ENCODE data around the gene TMEM130.
"Not testable (repeated sequence)": the region's sequence is repeated elsewhere in the genome, so short reads cannot be mapped to it uniquely, and the experiment has no call there.

Gene TMEM130

GRCh38 chr7:98870121-98870651, 372 bp upstream of the TMEM130 start:
- Mint-ChIP-seq H3K9me3 (no peaks in the 10 kb centered on the region), H3K4me3 (peak overlapping the region; percentile 75), H3K36me3 (ENCODE audit: low read depth) (no peaks in the 10 kb centered on the region), H3K27ac (no peak overlapping the region), H3K4me1 (ENCODE audit: low read depth) (no peaks in the 10 kb centered on the region), H3K27me3 (ENCODE audit: low read depth) (peaks cover 19% of the 10 kb centered on the region)

- H3K27ac Mint-ChIP-seq, result no peak overlapping the region
- H3K4me1 Mint-ChIP-seq (ENCODE audit: low read depth), result no peaks in the 10 kb centered on the region
- H3K9me3 Mint-ChIP-seq, result no peaks in the 10 kb centered on the region
- H3K4me3 Mint-ChIP-seq, result no peak overlapping the region
- H3K27me3 Mint-ChIP-seq (ENCODE audit: low read depth), result peaks cover 19% of the 10 kb centered on the region
- H3K36me3 Mint-ChIP-seq (ENCODE audit: low read depth), result no peaks in the 10 kb centered on the region
These were observed 702 bp downstream of the TMEM130 start for GRCh38 chr7:98869027-98869596.

GRCh38 chr7:98868450-98868849, 1.4 kb downstream of the TMEM130 start:
- Mint-ChIP-seq H3K27me3 (ENCODE audit: low read depth) (peaks cover 19% of the 10 kb centered on the region), H3K27ac (no peak overlapping the region), H3K9me3 (no peaks in the 10 kb centered on the region), H3K4me1 (ENCODE audit: low read depth) (no peaks in the 10 kb centered on the region), H3K4me3 (no peak overlapping the region), H3K36me3 (ENCODE audit: low read depth) (no peaks in the 10 kb centered on the region)

DNA sequence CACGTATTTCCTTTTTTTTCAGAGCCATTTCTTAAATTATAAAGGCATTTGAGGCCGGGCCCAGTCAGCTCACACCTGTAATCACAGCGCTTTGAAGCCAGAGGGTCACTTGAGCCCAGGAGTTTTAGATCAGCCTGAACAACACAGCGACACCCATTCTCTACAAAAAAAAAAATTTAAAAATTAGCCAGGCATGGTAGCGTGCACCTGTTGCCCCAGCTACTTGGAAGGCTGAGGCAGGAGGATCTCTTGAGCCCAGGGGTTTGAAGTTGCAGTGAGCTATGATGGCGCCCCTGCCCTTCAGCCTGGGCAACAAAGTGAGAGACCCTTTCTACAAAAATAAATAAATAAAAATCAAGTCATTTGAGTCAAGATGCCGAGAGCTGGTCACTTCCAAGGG, 3.0 kb downstream of the TMEM130 start:
- Mint-ChIP-seq H3K27me3 (ENCODE audit: low read depth) (peaks cover 24% of the 10 kb centered on the region), H3K36me3 (ENCODE audit: low read depth) (no peaks in the 10 kb centered on the region), H3K4me1 (ENCODE audit: low read depth) (no peaks in the 10 kb centered on the region), H3K27ac (no peak overlapping the region), H3K9me3 (no peaks in the 10 kb centered on the region), H3K4me3 (no peak overlapping the region)

DNA sequence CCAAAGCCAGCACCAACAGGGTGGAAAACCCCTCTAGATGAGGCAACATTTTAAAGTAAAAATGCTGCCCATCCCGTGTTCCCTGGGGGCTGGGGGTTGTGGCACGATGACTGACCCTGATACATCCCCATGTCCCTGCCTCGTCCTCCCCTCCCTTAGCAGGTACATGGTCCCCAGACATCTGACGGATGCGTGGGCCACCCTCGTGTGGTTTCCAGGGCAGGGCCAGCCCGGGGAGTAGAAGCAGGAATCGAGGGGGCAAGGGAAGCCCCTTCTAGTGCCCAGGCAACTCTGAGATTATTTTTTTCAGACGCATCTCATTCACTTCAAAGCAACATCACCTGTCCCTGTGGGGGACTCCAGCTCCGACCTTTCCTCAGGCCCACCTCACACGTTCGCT, 3.5 kb downstream of the TMEM130 start:
- H3K9me3 Mint-ChIP-seq, result no peaks in the 10 kb centered on the region
- no peaks in the 10 kb centered on the region for H3K36me3 Mint-ChIP-seq (ENCODE audit: low read depth)
- H3K27me3 Mint-ChIP-seq (ENCODE audit: low read depth), result peaks cover 24% of the 10 kb centered on the region
- H3K4me3 Mint-ChIP-seq, result no peak overlapping the region
- no peaks in the 10 kb centered on the region for H3K4me1 Mint-ChIP-seq (ENCODE audit: low read depth)
- H3K27ac Mint-ChIP-seq, result no peak overlapping the region

- no peaks in the 10 kb centered on the region for H3K4me1 Mint-ChIP-seq (ENCODE audit: low read depth)
- H3K27ac Mint-ChIP-seq, result no peak overlapping the region
- peaks cover 18% of the 10 kb centered on the region for H3K27me3 Mint-ChIP-seq (ENCODE audit: low read depth)
- no peaks in the 10 kb centered on the region for H3K36me3 Mint-ChIP-seq (ENCODE audit: low read depth)
- H3K4me3 Mint-ChIP-seq, result no peak overlapping the region
- no peaks in the 10 kb centered on the region for H3K9me3 Mint-ChIP-seq
These were observed 4.9 kb downstream of the TMEM130 start for GRCh38 chr7:98864731-98865453.

GRCh38 chr7:98863601-98864000, 6.2 kb downstream of the TMEM130 start:
- no peaks in the 10 kb centered on the region for H3K36me3 Mint-ChIP-seq (ENCODE audit: low read depth)
- H3K4me1 Mint-ChIP-seq (ENCODE audit: low read depth), result no peaks in the 10 kb centered on the region
- peaks cover 14% of the 10 kb centered on the region for H3K27me3 Mint-ChIP-seq (ENCODE audit: low read depth)
- H3K27ac Mint-ChIP-seq, result no peak overlapping the region
- no peaks in the 10 kb centered on the region for H3K9me3 Mint-ChIP-seq
- no peak overlapping the region for H3K4me3 Mint-ChIP-seq

DNA sequence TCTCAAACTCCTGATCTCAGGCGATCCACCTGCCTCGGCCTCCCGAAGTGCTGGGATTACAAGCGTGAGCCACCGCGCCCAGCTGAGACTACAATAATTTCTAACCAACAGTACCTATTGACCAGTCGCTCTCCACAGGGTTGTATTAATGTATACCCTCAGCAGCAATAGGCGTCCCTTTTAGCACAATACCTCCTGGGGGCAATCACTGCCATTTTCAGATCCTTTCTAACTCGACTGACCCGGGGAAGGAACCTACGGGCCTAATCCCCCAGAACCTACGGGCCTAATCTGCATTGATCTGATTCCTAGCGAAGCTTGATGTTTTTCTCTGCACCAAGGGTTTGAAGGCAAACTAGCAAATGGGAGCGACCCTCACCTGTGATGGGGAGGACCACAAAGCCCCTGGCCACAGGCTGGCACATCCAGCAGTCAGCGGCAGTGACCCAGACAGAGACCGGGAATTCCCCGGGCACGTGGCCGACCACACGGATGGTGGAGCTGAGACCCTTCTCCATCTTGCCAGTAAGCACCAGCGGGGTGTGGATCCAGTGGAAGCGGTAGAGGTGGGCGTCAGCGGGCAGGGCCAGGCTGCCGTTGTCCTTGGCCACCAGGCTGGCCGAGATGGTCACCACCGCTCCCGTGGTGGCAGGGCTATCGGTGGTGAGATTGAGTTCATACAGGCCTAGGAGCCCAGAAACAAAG, 6.9 kb downstream of the TMEM130 start:
- no peaks in the 10 kb centered on the region for H3K9me3 Mint-ChIP-seq
- peaks cover 8% of the 10 kb centered on the region for H3K27me3 Mint-ChIP-seq (ENCODE audit: low read depth)
- H3K4me1 Mint-ChIP-seq (ENCODE audit: low read depth), result no peaks in the 10 kb centered on the region
- H3K4me3 Mint-ChIP-seq, result no peak overlapping the region
- no peaks in the 10 kb centered on the region for H3K36me3 Mint-ChIP-seq (ENCODE audit: low read depth)
- no peak overlapping the region for H3K27ac Mint-ChIP-seq

GRCh38 chr7:98862203-98862602, 7.6 kb downstream of the TMEM130 start:
- Mint-ChIP-seq H3K4me3 (no peak overlapping the region), H3K4me1 (ENCODE audit: low read depth) (no peaks in the 10 kb centered on the region), H3K27me3 (ENCODE audit: low read depth) (peaks cover 8% of the 10 kb centered on the region), H3K9me3 (no peaks in the 10 kb centered on the region), H3K27ac (no peak overlapping the region), H3K36me3 (ENCODE audit: low read depth) (no peaks in the 10 kb centered on the region)

GRCh38 chr7:98860071-98860470, 9.7 kb downstream of the TMEM130 start:
- peaks cover 8% of the 10 kb centered on the region for H3K27me3 Mint-ChIP-seq (ENCODE audit: low read depth)
- H3K4me3 Mint-ChIP-seq, result no peak overlapping the region
- H3K4me1 Mint-ChIP-seq (ENCODE audit: low read depth), result no peaks in the 10 kb centered on the region
- H3K36me3 Mint-ChIP-seq (ENCODE audit: low read depth), result no peaks in the 10 kb centered on the region
- no peaks in the 10 kb centered on the region for H3K9me3 Mint-ChIP-seq
- no peak overlapping the region for H3K27ac Mint-ChIP-seq

GRCh38 chr7:98855610-98856422, 14.0 kb downstream of the TMEM130 start:
- peaks cover 3% of the 10 kb centered on the region for H3K27me3 Mint-ChIP-seq (ENCODE audit: low read depth)
- H3K4me3 Mint-ChIP-seq, result no peak overlapping the region
- no peaks in the 10 kb centered on the region for H3K4me1 Mint-ChIP-seq (ENCODE audit: low read depth)
- no peaks in the 10 kb centered on the region for H3K36me3 Mint-ChIP-seq (ENCODE audit: low read depth)
- no peak overlapping the region for H3K27ac Mint-ChIP-seq
- H3K9me3 Mint-ChIP-seq, result no peaks in the 10 kb centered on the region

- no peaks in the 10 kb centered on the region for H3K4me1 Mint-ChIP-seq (ENCODE audit: low read depth)
- H3K27ac Mint-ChIP-seq, result no peak overlapping the region
- H3K36me3 Mint-ChIP-seq (ENCODE audit: low read depth), result no peaks in the 10 kb centered on the region
- H3K4me3 Mint-ChIP-seq, result no peak overlapping the region
- no peaks in the 10 kb centered on the region for H3K9me3 Mint-ChIP-seq
- no peaks in the 10 kb centered on the region for H3K27me3 Mint-ChIP-seq (ENCODE audit: low read depth)
These were observed 17.0 kb downstream of the TMEM130 start for GRCh38 chr7:98852826-98853225.

GRCh38 chr7:98848918-98849317, 20.9 kb downstream of the TMEM130 start:
- Mint-ChIP-seq H3K4me3 (no peak overlapping the region), H3K9me3 (no peaks in the 10 kb centered on the region), H3K4me1 (ENCODE audit: low read depth) (no peaks in the 10 kb centered on the region), H3K27me3 (ENCODE audit: low read depth) (no peaks in the 10 kb centered on the region), H3K36me3 (ENCODE audit: low read depth) (no peaks in the 10 kb centered on the region), H3K27ac (no peak overlapping the region)

GRCh38 chr7:98842552-98842951, 27.3 kb downstream of the TMEM130 start:
- not testable (repeated sequence) for H3K9me3 Mint-ChIP-seq; H3K27me3 Mint-ChIP-seq (ENCODE audit: low read depth); H3K4me3 Mint-ChIP-seq; H3K4me1 Mint-ChIP-seq (ENCODE audit: low read depth); H3K27ac Mint-ChIP-seq; H3K36me3 Mint-ChIP-seq (ENCODE audit: low read depth)

Data from T-helper 1 cell treated with Interleukin-12 subunit alpha and Interleukin-12 subunit beta and Interleukin-4 antibody, amounts not matched to agents 30 μg/mL and 1 μg/mL, for 36 hours (primary cell).